Neural progenitor cell (in vitro differentiated cells): ENCODE data around the gene CAMK1. TPM values are rescaled to one million over a fixed set of nuclear protein-coding genes. Genes with fewer than 3 reads are reported as not detected.

Source experiments
- DNase-seq: peaks from one replicate; pipeline ENCODE4 v3.0.0-alpha.2; 2016; ENCODE audit warnings: low spot score
- H2AFZ ChIP-seq: fragments of 200-600 bp; sonication (generic); replicated peaks from 2 replicates; pipeline ENCODE4 v1.6.1; 2016; ENCODE audit warnings: antibody characterized with exemption
- H3F3A ChIP-seq: fragments of 200-600 bp; sonication (generic); 2 replicates; pipeline ENCODE4 v1.6.1; 2016; ENCODE audit warnings: antibody characterized with exemption, low read depth
- H3K27ac ChIP-seq: fragments of 200-600 bp; sonication (generic); 2 replicates; pipeline ENCODE4 v1.5.1; 2016; ENCODE audit warnings: mild to moderate bottlenecking
- H3K27me3 ChIP-seq: fragments of 200-600 bp; sonication (generic); 2 replicates; pipeline ENCODE4 v1.6.1; 2016; ENCODE audit warnings: mild to moderate bottlenecking, moderate library complexity
- H3K36me3 ChIP-seq: fragments of 200-600 bp; sonication (generic); 2 replicates; pipeline ENCODE4 v1.5.1; 2016
- H3K4me1 ChIP-seq: fragments of 200-600 bp; sonication (generic); 2 replicates; pipeline ENCODE4 v1.6.1; 2016; ENCODE audit warnings: mixed run types
- H3K4me2 ChIP-seq: fragments of 200-600 bp; sonication (generic); 2 replicates; pipeline ENCODE4 v1.6.1; 2016
- H3K4me3 ChIP-seq: fragments of 200-600 bp; sonication (generic); 2 replicates; pipeline ENCODE4 v1.5.1; 2016
- H3K79me2 ChIP-seq: fragments of 200-600 bp; sonication (generic); 2 replicates; pipeline ENCODE4 v1.6.1; 2016; ENCODE audit warnings: low read depth
- H3K9ac ChIP-seq: fragments of 200-600 bp; sonication (generic); 2 replicates; pipeline ENCODE4 v1.6.1; 2016
- H3K9me3 ChIP-seq: fragments of 200-600 bp; sonication (generic); 2 replicates; pipeline ENCODE4 v1.5.1; 2016; ENCODE audit warnings: low read depth
- H4K20me1 ChIP-seq: fragments of 200-600 bp; sonication (generic); 2 replicates; pipeline ENCODE4 v1.6.1; 2016; ENCODE audit warnings: low read depth
- H3K27ac Mint-ChIP-seq: 3 replicates; pipeline ENCODE4 v1.8.0; 2021; ENCODE audit warnings: mixed read lengths
- H3K27me3 Mint-ChIP-seq: 2 replicates; pipeline ENCODE4 v1.8.0; 2022; ENCODE audit warnings: low read depth, mild to moderate bottlenecking, inconsistent platforms, moderate library complexity, mixed read lengths; ENCODE audit not compliant: insufficient read depth
- H3K36me3 Mint-ChIP-seq: 3 replicates; pipeline ENCODE4 v1.8.0; 2021; ENCODE audit warnings: mixed read lengths
- H3K4me1 Mint-ChIP-seq: 3 replicates; pipeline ENCODE4 v1.8.0; 2021; ENCODE audit warnings: mixed read lengths
- H3K4me3 Mint-ChIP-seq: 3 replicates; pipeline ENCODE4 v1.8.0; 2021; ENCODE audit warnings: mild to moderate bottlenecking, moderate library complexity, mixed read lengths
- H3K9me3 Mint-ChIP-seq: 3 replicates; pipeline ENCODE4 v1.8.0; 2020; ENCODE audit warnings: mixed read lengths
- EZH2 ChIP-seq: fragments of 200-600 bp; sonication (generic); IDR thresholded peaks from 2 replicates; pipeline ENCODE4 v1.6.1; 2017; ENCODE audit warnings: antibody characterized with exemption, mild to moderate bottlenecking, moderate library complexity
- EZH2phosphoT487 ChIP-seq: fragments of 200-600 bp; sonication (generic); IDR thresholded peaks from 2 replicates; pipeline ENCODE4 v1.6.1; 2017; ENCODE audit warnings: antibody characterized with exemption
- total RNA-seq: library from RNA; depleted of rRNA; stranded (reverse); fragments of >200 nt; gene quantifications from 2 replicates; pipeline ENCODE4 v1.2.3, GENCODE V29; 2015; ENCODE audit warnings: low replicate concordance
- TF ChIP-seq, protein P1 (sequence below): fragments of 200-600 bp; sonication (generic); IDR thresholded peaks from 2 replicates; pipeline ENCODE4 v1.5.1; 2017; ENCODE audit warnings: antibody characterized with exemption, mild to moderate bottlenecking

Gene CAMK1
- total RNA-seq, 1 donor from 2014 or later: 24.9 TPM

- no peaks in the 10 kb centered on the region for H3K27me3 ChIP-seq
- H3K9ac ChIP-seq: no peak overlapping the region
- Mint-ChIP-seq H3K9me3 (no peaks in the 10 kb centered on the region), H3K27me3 (peaks cover 7% of the 10 kb centered on the region), H3K4me1 (peaks cover 21% of the 10 kb centered on the region), H3K36me3 (peaks cover 17% of the 10 kb centered on the region), H3K4me3 (peak overlapping the region; percentile 96), H3K27ac (no peak overlapping the region)
- H3K4me1 ChIP-seq: peaks cover 11% of the 10 kb centered on the region
- H3K4me2 ChIP-seq: peak overlapping the region; percentile 92
- H3K27ac ChIP-seq: no peak overlapping the region
- H2AFZ ChIP-seq: no peak overlapping the region
- TF ChIP-seq, protein P1, sequence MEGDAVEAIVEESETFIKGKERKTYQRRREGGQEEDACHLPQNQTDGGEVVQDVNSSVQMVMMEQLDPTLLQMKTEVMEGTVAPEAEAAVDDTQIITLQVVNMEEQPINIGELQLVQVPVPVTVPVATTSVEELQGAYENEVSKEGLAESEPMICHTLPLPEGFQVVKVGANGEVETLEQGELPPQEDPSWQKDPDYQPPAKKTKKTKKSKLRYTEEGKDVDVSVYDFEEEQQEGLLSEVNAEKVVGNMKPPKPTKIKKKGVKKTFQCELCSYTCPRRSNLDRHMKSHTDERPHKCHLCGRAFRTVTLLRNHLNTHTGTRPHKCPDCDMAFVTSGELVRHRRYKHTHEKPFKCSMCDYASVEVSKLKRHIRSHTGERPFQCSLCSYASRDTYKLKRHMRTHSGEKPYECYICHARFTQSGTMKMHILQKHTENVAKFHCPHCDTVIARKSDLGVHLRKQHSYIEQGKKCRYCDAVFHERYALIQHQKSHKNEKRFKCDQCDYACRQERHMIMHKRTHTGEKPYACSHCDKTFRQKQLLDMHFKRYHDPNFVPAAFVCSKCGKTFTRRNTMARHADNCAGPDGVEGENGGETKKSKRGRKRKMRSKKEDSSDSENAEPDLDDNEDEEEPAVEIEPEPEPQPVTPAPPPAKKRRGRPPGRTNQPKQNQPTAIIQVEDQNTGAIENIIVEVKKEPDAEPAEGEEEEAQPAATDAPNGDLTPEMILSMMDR: no peak
- TF ChIP-seq EZH2 (no peak), EZH2phosphoT487 (no peak)
- H4K20me1 ChIP-seq: peaks cover 14% of the 10 kb centered on the region
- H3K79me2 ChIP-seq: peaks cover 63% of the 10 kb centered on the region
- peaks cover 33% of the 10 kb centered on the region for H3F3A ChIP-seq
- H3K9me3 ChIP-seq: no peaks in the 10 kb centered on the region
- peaks cover 5% of the 10 kb centered on the region for H3K36me3 ChIP-seq
- DNase-seq: no peak
- H3K4me3 ChIP-seq: no peak overlapping the region
Observed at GRCh38 chr3:9794400-9794799, 24.7 kb upstream of the CAMK1 start.

GRCh38 chr3:9793161-9793781 lies 23.5 kb upstream of the CAMK1 start:
- H3K27ac Mint-ChIP-seq: peak overlapping the region; percentile 100
- no peaks in the 10 kb centered on the region for H3K27me3 ChIP-seq
- peak overlapping the region; percentile 100 for H3K27ac ChIP-seq
- DNase-seq: peak; percentile 37
- H3K9ac ChIP-seq: peak overlapping the region; percentile 100
- no peaks in the 10 kb centered on the region for H3K9me3 Mint-ChIP-seq
- H3K4me1 Mint-ChIP-seq: peaks cover 21% of the 10 kb centered on the region
- H3K36me3 ChIP-seq: peaks cover 3% of the 10 kb centered on the region
- no peak for TF ChIP-seq EZH2phosphoT487
- no peak for TF ChIP-seq EZH2
- TF ChIP-seq, protein P1: no peak
- peaks cover 11% of the 10 kb centered on the region for H3K4me1 ChIP-seq
- H3F3A ChIP-seq: peaks cover 28% of the 10 kb centered on the region
- peaks cover 7% of the 10 kb centered on the region for H3K27me3 Mint-ChIP-seq
- no peaks in the 10 kb centered on the region for H3K9me3 ChIP-seq
- H2AFZ ChIP-seq: no peak overlapping the region
- peaks cover 21% of the 10 kb centered on the region for H3K36me3 Mint-ChIP-seq
- peaks cover 63% of the 10 kb centered on the region for H3K79me2 ChIP-seq
- H4K20me1 ChIP-seq: peaks cover 14% of the 10 kb centered on the region
- peak overlapping the region; percentile 92 for H3K4me2 ChIP-seq
- H3K4me3 Mint-ChIP-seq: peak overlapping the region; percentile 96
- peak overlapping the region; percentile 93 for H3K4me3 ChIP-seq

DNA sequence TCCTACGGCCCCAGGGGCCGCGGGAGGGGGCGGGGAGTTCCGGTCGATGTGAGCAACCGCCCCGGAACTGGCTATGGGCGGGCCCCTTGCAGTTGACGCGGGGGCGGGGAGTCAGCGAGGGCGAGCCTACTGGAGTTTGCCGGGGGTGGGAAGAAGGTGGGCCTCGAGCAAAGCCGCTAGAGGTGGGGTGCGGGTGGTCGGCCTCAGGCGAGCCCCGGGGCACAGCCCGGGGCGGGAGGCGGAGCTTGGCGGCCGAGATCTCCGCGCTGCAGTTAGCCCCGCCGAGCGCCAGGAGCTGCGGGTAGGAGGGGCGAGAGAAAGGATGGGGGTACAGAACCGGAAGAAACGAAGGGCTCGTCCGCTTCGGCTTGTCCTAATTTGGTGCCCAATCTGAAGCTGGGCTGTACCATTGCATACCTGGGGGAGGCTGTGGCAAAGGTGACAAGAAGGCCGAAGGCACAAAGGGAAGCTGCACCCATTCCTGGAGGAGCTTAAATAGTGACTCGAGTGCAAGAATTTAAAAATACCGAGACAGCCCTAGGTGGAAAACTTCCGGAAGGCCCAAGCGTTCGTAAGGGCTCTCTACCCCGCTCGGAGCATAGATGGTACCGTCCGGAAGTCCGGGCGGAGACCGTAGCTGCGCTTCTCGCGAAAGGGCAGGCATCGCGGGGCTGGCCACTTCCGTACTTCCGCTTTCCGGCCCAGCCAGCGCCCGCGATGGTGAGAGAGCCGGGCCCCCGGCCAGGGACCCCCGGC lies 22.8 kb upstream of the CAMK1 start, which contains the start of the genes ARPC4 and TADA3:
TSS of gene ARPC4 (plus strand) at position 678 of the 756 bp plus-strand sequence. CDS start at position 718, 40 bp downstream.
TSS of gene TADA3 (minus strand) at position 69 of the 756 bp plus-strand sequence. CDS start 1,007 bp downstream, outside the sequence.
- peak within 1 kb of the TSS; percentile 87 for H2AFZ ChIP-seq
- peaks cover 21% of the 10 kb centered on the region for H3K4me1 Mint-ChIP-seq
- no peaks in the 10 kb centered on the region for H3K36me3 ChIP-seq
- H3K27ac Mint-ChIP-seq: peak within 1 kb of the TSS; percentile 100
- H3F3A ChIP-seq: peaks cover 26% of the 10 kb centered on the region
- peak; percentile 97 for DNase-seq
- H3K4me3 Mint-ChIP-seq: peak within 1 kb of the TSS; percentile 96
- H3K27ac ChIP-seq: peak within 1 kb of the TSS; percentile 100
- TF ChIP-seq, protein P1: no peak
- TF ChIP-seq EZH2phosphoT487: no peak
- TF ChIP-seq EZH2: peak; percentile 36
- H3K79me2 ChIP-seq: peaks cover 63% of the 10 kb centered on the region
- peaks cover 7% of the 10 kb centered on the region for H3K27me3 Mint-ChIP-seq
- no peaks in the 10 kb centered on the region for H3K27me3 ChIP-seq
- peaks cover 21% of the 10 kb centered on the region for H3K36me3 Mint-ChIP-seq
- H3K4me1 ChIP-seq: peaks cover 11% of the 10 kb centered on the region
- peak within 1 kb of the TSS; percentile 92 for H3K4me2 ChIP-seq
- H3K4me3 ChIP-seq: peak within 1 kb of the TSS; percentile 93
- no peaks in the 10 kb centered on the region for H3K9me3 ChIP-seq
- no peaks in the 10 kb centered on the region for H3K9me3 Mint-ChIP-seq
- H4K20me1 ChIP-seq: peaks cover 14% of the 10 kb centered on the region
- peak within 1 kb of the TSS; percentile 100 for H3K9ac ChIP-seq
